AG10803 (cell line): Measurements from ENCODE around the gene MDFIC.

Source experiments
- DNase-seq: peaks from one replicate; pipeline ENCODE4 v3.0.0; 2010; ENCODE audit warnings: low read depth
- H3K4me3 ChIP-seq: 2 replicates; pipeline ENCODE4 v1.5.1; 2011; ENCODE audit warnings: mild to moderate bottlenecking, low read length, control low read depth
- CTCF ChIP-seq: conservative IDR thresholded peaks from 2 replicates; pipeline ENCODE4 v1.5.1; 2011; ENCODE audit warnings: mild to moderate bottlenecking, low read length, control low read depth, inconsistent platforms

Gene MDFIC

GRCh38 chr7:115054478-115055065 lies 132.7 kb downstream of the MDFIC start:
- no peak for TF ChIP-seq CTCF
- DNase-seq: no peak
- no peak overlapping the region for H3K4me3 ChIP-seq

GRCh38 chr7:115056019-115056418 lies 134.1 kb downstream of the MDFIC start:
- no peak for TF ChIP-seq CTCF
- no peak for DNase-seq
- no peak overlapping the region for H3K4me3 ChIP-seq

GRCh38 chr7:115058726-115059125 lies 136.8 kb downstream of the MDFIC start:
- H3K4me3 ChIP-seq: no peak overlapping the region
- TF ChIP-seq CTCF: no peak

GRCh38 chr7:115059321-115059720 lies 137.4 kb downstream of the MDFIC start:
- peak; percentile 25 for DNase-seq
- no peak for TF ChIP-seq CTCF
- H3K4me3 ChIP-seq: no peak overlapping the region

More at GRCh38 chr7:115058726-115059125, 136.8 kb downstream of the MDFIC start:
- DNase-seq: no peak

- TF ChIP-seq CTCF: no peak
- H3K4me3 ChIP-seq: no peak overlapping the region
Measured at GRCh38 chr7:115060095-115060870, 138.4 kb downstream of the MDFIC start.

GRCh38 chr7:115066050-115066449 lies 144.2 kb downstream of the MDFIC start:
- no peak overlapping the region for H3K4me3 ChIP-seq
- DNase-seq: no peak
- TF ChIP-seq CTCF: no peak

More at GRCh38 chr7:115060095-115060870, 138.4 kb downstream of the MDFIC start:
- peak; percentile 13 for DNase-seq

- no peak for DNase-seq
- H3K4me3 ChIP-seq: no peak overlapping the region
- TF ChIP-seq CTCF: no peak
Measured at GRCh38 chr7:115066634-115067033, 144.7 kb downstream of the MDFIC start.
